ACC112 (cell line): ENCODE measurements around the gene FOXRED2.

Source experiments
- H2AFZ ChIP-seq: fragments of 200-600 bp; sonication (generic); one replicate; pipeline ENCODE4 v1.6.0; 2017; ENCODE audit warnings: antibody characterized with exemption, low read length; ENCODE audit not compliant: unreplicated experiment
- H3K27ac ChIP-seq: fragments of 200-600 bp; sonication (generic); 2 replicates; pipeline ENCODE4 v1.5.1; 2014; ENCODE audit warnings: low read depth, mild to moderate bottlenecking, antibody characterized with exemption, low read length, moderate library complexity
- H3K27me3 ChIP-seq: fragments of 200-600 bp; sonication (generic); 2 replicates; pipeline ENCODE4 v1.6.1; 2014; ENCODE audit warnings: mild to moderate bottlenecking, antibody characterized with exemption, low read length, moderate library complexity, mixed read lengths; ENCODE audit not compliant: insufficient read depth
- H3K36me3 ChIP-seq: fragments of 200-600 bp; sonication (generic); 2 replicates; pipeline ENCODE4 v1.6.1; 2016; ENCODE audit warnings: mild to moderate bottlenecking, antibody characterized with exemption, low read length, moderate library complexity, mixed read lengths; ENCODE audit not compliant: insufficient read depth
- H3K4me1 ChIP-seq: fragments of 200-600 bp; sonication (generic); one replicate; pipeline ENCODE4 v1.6.1; 2016; ENCODE audit warnings: low read length, mixed read lengths; ENCODE audit not compliant: insufficient read depth, unreplicated experiment, control insufficient read depth
- H3K4me3 ChIP-seq: fragments of 200-600 bp; sonication (generic); 2 replicates; pipeline ENCODE4 v1.5.1; 2014; ENCODE audit warnings: mild to moderate bottlenecking, low read depth, low read length
- H3K79me2 ChIP-seq: fragments of 200-600 bp; sonication (generic); one replicate; pipeline ENCODE4 v1.6.0; 2016; ENCODE audit warnings: low read length; ENCODE audit not compliant: control insufficient read depth, unreplicated experiment, insufficient read depth

FOXRED2 gene

DNA sequence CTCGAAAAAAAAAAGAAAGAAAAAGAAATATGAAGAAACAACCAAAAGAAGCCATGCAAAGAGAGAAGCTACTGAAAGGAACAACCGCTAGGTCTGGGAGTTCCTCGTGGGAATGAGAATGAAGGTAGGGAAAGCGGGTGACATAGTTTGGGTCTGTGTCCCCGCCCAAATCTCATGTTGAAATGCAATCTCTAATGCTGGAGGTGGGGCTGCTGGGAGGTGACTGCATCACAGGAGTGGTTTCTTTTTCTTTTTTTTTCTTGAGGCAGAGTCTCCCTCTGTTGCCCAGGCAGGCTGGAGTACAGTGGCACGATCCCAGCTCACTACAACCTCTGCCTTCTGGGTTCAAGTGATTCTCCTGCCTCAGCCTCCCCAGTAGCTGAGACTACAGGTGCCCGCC lies 15.7 kb downstream of the FOXRED2 start:
- no peaks in the 10 kb centered on the region for H3K27me3 ChIP-seq
- H3K79me2 ChIP-seq: no peaks in the 10 kb centered on the region
- peaks cover 5% of the 10 kb centered on the region; the same call in 1 of the 2 replicates for H3K36me3 ChIP-seq
- no peaks in the 10 kb centered on the region for H3K4me1 ChIP-seq
- H3K27ac ChIP-seq: no peak overlapping the region
- no peak overlapping the region for H2AFZ ChIP-seq
- H3K4me3 ChIP-seq: no peak overlapping the region

DNA sequence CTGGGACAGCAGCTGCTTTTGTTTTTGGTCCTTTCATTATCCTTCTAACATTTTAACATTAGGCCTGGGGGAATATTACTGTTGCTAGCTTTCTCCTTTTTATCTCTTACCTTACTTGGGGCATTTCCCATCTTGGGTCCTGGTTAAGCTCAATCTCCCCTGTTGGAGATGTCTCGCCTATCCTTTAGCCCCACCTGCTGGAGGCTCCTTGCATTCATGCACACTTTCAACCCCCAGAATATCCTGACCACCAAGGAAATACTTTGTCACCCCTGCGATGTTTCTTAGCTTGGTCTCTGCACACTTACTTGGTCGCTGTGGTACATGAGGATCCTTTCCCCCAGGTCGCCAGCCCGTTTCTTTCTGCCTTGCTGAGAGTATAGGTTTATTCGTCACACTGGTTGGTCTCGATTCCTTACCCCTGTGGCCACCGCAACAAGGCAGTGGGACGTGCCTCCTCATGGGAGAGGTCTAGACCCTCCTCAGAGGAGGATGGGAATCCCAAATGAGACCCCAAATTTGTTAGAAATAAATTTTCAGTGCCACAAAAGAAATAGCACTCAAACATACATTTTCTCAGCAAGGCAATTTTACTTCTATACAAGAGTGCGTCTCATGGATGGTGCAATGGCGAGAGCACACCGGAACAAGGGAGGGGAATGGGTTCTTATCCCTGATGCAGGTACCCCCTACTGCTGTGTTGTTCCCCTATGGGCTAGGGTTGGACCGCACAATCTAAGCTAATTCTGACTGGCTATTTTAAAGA lies 20.0 kb downstream of the FOXRED2 start:
- Histone ChIP-seq H3K27me3 (no peaks in the 10 kb centered on the region), H3K27ac (no peak overlapping the region), H3K4me3 (no peak overlapping the region), H2AFZ (no peak overlapping the region), H3K36me3 (peaks cover 5% of the 10 kb centered on the region; the same call in 1 of the 2 replicates), H3K4me1 (no peaks in the 10 kb centered on the region), H3K79me2 (no peaks in the 10 kb centered on the region)

DNA sequence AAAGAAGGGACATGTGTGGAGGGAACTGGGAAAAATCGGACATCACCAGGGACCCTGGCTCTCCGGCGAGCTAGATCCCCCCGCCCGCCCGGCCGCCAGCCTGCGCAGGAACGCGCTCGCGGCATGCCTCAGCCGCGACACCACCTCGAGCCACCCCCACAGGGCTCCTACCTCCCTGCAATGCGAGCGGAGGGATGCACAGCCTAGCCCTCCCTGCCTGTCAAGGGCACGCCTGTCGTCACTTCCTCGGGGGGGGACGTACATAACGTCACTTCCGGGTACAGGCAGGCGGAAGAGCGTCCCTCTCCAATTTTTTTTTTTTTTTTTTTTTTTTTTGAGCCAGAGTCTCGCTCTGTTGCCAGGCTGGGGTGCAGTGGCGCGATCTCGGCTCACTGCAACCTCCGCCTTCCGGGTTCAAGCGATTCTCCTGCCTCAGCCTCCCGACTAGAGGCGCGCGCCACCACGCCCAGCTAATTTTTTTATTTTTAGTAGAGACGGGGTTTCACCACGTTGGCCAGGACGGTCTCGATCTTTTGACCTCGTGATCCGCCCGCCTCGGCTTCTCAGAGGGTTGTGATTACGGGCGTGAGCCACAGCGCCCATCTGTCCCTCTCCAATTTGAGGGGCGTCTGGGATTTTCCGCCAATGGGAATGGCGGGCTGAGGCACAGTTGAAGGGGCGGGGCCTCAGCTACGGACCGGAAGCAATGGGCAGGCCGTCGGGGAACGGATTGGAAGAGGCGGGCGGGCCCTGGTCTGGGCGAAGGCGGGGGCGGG lies 25.3 kb downstream of the FOXRED2 start, which contains the start of gene TXN2:
TXN2 (minus strand) TSS at position 248 of the 776 bp plus-strand sequence. CDS start 803 bp downstream, outside the sequence.
- Histone ChIP-seq H3K4me3 (peak within 1 kb of the TSS; percentile 98), H3K4me1 (peaks cover 6% of the 10 kb centered on the region), H3K27ac (peak within 1 kb of the TSS; percentile 95), H3K36me3 (no peaks in the 10 kb centered on the region), H3K79me2 (peaks cover 10% of the 10 kb centered on the region), H2AFZ (peak within 1 kb of the TSS; percentile 38), H3K27me3 (no peaks in the 10 kb centered on the region)

DNA sequence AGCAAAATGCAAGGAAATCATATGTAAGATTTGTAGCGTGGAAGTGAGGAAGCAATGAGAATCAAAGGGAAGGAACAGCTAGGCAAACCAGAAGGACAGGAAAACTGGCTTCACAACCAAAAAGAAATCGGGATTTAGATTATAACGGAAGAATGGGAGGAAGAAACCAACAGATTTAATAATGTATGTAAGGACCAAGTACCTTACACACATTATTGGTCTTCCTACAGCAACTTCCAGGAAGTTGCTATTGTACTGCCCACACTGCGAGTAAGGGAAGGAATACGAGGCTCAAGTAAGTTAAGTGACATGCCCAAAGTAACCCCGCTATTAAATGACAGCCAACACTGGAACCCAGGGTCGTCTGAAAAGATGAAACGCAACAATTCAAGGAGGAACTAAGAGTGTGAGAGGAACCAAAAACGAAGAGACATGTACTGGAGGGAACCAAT lies 25.9 kb downstream of the FOXRED2 start:
- Histone ChIP-seq H3K4me3 (peak overlapping the region; percentile 98), H3K4me1 (peaks cover 6% of the 10 kb centered on the region), H3K27ac (peak overlapping the region; percentile 95), H3K27me3 (no peaks in the 10 kb centered on the region), H3K79me2 (peaks cover 10% of the 10 kb centered on the region), H3K36me3 (no peaks in the 10 kb centered on the region), H2AFZ (peak overlapping the region; percentile 38)

DNA sequence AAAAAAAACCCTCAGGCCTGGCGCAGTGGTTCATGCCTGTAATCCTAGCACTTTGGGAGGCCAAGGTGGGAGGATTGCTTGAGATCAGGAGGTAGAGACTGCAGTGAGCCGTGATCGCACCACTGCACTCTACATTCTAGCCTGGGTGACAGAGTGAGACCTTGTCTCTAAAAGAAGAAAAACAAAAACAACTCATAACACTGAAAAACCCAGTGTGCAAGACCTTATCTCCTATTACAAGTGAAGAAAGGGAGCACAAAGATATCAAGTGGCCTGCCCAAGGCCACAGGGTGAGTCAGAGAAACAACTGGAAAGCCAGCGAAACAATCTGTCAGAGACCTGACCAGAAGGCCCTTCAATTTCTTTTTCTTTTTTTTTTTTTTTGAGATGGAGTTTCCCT lies 27.9 kb downstream of the FOXRED2 start:
- Histone ChIP-seq H3K36me3 (no peaks in the 10 kb centered on the region), H3K27me3 (no peaks in the 10 kb centered on the region), H3K4me3 (no peak overlapping the region), H3K79me2 (peaks cover 10% of the 10 kb centered on the region), H3K27ac (no peak overlapping the region), H3K4me1 (peaks cover 6% of the 10 kb centered on the region), H2AFZ (no peak overlapping the region)

DNA sequence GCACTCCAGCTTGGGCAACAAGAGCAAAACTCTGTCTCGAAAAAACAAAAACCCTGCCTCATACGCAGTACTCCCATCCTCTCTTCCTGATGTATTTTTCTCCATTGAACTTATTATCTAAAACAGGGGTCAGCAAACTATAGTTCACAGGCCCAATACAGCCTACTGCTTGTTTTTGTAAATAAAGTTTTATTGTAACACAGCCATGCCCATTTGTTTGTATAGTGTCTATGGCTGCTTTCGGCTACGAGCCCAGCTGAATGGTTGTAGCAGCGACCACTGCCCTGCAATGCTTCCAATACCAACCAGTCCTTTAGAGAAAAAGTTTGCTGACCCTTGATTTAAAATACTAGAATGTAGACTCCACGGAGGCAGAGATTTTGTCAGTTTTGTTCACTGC lies 31.5 kb downstream of the FOXRED2 start:
- Histone ChIP-seq H3K4me1 (peaks cover 14% of the 10 kb centered on the region), H3K27ac (no peak overlapping the region), H3K4me3 (no peak overlapping the region), H3K79me2 (peaks cover 4% of the 10 kb centered on the region), H3K27me3 (no peaks in the 10 kb centered on the region), H2AFZ (no peak overlapping the region), H3K36me3 (no peaks in the 10 kb centered on the region)

DNA sequence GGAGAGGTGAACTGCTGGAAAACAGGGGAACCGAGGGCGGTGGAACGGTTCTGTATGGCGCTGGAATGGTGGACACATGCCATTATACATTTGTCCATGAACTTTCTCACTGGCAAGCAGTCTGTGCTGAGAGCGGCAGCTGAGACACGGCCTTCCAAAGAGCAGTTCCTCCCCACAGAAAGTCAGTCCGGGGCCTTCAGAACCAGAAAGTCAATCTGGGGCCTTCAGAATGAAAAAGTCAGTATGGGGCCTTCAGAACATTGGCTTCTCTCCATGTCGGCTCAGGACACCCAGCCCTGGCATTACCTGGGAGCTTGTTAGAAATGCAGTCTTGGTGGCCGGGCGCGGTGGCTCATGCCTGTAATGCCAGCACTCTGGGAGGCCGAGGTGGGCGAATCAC lies 34.2 kb downstream of the FOXRED2 start:
- Histone ChIP-seq H2AFZ (no peak overlapping the region), H3K36me3 (no peaks in the 10 kb centered on the region), H3K27me3 (no peaks in the 10 kb centered on the region), H3K27ac (no peak overlapping the region), H3K4me1 (peaks cover 21% of the 10 kb centered on the region), H3K4me3 (no peak overlapping the region), H3K79me2 (no peaks in the 10 kb centered on the region)

DNA sequence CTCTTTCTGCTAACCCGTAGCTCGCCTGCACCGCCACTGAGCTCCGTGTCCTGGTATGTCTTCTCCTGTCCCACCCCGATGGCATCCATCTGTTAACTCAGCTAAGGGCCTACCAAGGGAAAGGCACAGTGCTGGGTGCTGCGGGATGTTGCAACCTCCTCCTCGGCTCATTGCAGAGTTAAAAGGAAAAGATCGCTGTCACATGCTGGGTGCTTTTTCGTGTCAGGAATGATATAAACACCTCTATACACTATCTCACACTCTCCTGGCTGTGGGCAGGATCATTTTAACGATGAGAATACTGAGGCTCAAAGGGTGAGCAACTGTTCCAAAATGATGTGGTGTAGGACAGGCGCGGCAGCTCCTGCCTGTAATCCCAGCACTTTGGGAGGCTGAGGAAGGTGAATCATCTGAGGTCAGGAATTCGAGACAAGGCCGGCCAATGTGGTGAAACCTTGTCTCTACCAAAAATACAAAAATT lies 35.5 kb downstream of the FOXRED2 start:
- no peak overlapping the region for H3K4me3 ChIP-seq
- H2AFZ ChIP-seq: no peak overlapping the region
- no peaks in the 10 kb centered on the region for H3K27me3 ChIP-seq
- H3K4me1 ChIP-seq: peaks cover 34% of the 10 kb centered on the region
- H3K27ac ChIP-seq: peak overlapping the region; percentile 57
- H3K36me3 ChIP-seq: no peaks in the 10 kb centered on the region
- H3K79me2 ChIP-seq: no peaks in the 10 kb centered on the region

DNA sequence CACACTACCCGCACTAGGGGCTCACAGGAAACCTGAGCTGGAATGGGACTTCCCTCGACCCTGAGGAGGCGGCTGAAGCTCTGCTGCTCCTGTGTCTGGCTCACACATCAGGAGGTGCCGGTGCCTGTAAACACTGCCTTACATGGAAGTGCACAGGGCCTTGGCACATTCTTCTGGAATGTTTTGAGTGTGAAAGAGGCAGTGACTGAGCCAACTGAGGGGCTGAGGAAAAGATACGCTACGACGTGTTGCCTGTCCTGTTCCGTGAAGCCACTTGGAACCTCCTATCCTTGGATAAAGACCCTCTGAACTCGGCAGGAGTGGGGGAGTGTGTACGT lies 35.9 kb downstream of the FOXRED2 start:
- peaks cover 38% of the 10 kb centered on the region for H3K4me1 ChIP-seq
- H3K36me3 ChIP-seq: no peaks in the 10 kb centered on the region
- H3K27ac ChIP-seq: peak overlapping the region; percentile 57
- H3K27me3 ChIP-seq: no peaks in the 10 kb centered on the region
- H3K79me2 ChIP-seq: no peaks in the 10 kb centered on the region
- no peak overlapping the region for H2AFZ ChIP-seq
- no peak overlapping the region for H3K4me3 ChIP-seq

DNA sequence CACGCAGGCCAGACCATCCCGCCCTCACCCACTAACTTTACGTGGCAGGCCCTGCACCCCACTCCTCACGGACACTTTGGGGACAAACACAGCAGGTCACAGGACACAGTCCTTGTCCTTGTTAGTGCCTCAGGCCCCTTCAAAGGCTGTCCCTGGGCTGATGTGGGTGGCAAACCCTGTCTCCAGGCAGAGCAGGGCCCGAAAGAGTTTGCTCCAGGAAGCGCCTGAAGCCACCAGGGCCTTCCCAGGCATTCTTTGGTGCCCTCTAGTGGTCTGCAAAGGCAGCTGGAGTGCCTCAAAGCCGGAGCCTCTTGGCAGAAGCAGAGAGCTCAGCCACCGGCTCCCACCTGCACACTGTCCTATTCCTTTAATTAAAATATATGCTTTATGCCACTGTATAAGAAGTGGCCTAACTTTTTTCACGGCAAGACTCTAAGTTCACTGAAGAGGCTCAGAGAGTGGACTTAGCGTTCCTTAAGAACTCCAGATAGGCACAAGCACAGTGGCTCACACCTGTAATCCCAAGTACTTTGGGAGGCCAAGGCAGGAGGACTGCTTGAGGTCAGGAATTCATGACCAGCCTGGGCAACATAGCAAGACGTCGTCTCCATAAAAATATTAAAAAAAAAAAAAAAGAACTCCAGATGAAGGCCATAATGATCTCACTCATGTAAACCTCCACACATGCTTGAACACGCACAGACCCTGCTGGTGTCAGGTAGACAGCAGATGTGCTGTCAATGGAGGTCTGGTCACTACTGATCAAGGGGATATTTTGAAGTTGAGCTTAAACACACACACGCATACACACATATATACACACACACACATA lies 36.5 kb downstream of the FOXRED2 start:
- no peaks in the 10 kb centered on the region for H3K36me3 ChIP-seq
- H3K4me1 ChIP-seq: peaks cover 44% of the 10 kb centered on the region

More for the DNA sequence above, 36.5 kb downstream of the FOXRED2 start:
- 0 out of 2 replicates have a peak overlapping the region, but pooled peaks have one; percentile 57 for H3K27ac ChIP-seq
- H3K79me2 ChIP-seq: no peaks in the 10 kb centered on the region
- H3K4me3 ChIP-seq: no peak overlapping the region
- no peaks in the 10 kb centered on the region for H3K27me3 ChIP-seq
- H2AFZ ChIP-seq: no peak overlapping the region
